HG03520 (cell line): Measurements from ENCODE around the gene GSTK1.

Source experiments
- ATAC-seq: cut with Tn5 transposase; IDR thresholded peaks from one replicate; pipeline ENCODE4 v1.9.1; 2021; ENCODE audit warnings: mild to moderate bottlenecking, moderate library complexity; ENCODE audit not compliant: unreplicated experiment

GSTK1 gene

DNA sequence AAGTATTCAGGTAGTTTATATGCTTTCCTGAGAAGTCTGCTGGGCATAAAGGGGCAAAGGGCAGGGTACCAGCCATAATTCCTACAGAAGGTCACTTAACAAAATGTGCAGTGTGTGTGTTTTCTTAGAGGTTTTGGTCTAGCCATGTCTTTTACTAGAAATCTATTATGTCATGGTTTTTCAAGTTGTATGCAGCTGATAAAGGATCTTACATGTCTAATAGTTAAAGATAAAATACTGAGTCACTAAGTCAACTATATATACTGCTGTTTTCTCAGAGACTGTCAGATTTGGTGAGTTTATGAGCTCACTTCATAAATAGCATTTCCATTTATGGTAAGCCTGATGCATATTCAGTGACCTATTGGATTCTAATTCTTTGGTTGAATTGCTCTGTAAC lies 32.6 kb downstream of the GSTK1 start:
- ATAC-seq: no peak

- no peak for ATAC-seq
Measured at GRCh38 chr7:143296686-143297085, 33.4 kb downstream of the GSTK1 start.

GRCh38 chr7:143299346-143299745 lies 36.1 kb downstream of the GSTK1 start:
- ATAC-seq: no peak

- no peak for ATAC-seq
Measured at GRCh38 chr7:143299840-143300239, 36.6 kb downstream of the GSTK1 start.

DNA sequence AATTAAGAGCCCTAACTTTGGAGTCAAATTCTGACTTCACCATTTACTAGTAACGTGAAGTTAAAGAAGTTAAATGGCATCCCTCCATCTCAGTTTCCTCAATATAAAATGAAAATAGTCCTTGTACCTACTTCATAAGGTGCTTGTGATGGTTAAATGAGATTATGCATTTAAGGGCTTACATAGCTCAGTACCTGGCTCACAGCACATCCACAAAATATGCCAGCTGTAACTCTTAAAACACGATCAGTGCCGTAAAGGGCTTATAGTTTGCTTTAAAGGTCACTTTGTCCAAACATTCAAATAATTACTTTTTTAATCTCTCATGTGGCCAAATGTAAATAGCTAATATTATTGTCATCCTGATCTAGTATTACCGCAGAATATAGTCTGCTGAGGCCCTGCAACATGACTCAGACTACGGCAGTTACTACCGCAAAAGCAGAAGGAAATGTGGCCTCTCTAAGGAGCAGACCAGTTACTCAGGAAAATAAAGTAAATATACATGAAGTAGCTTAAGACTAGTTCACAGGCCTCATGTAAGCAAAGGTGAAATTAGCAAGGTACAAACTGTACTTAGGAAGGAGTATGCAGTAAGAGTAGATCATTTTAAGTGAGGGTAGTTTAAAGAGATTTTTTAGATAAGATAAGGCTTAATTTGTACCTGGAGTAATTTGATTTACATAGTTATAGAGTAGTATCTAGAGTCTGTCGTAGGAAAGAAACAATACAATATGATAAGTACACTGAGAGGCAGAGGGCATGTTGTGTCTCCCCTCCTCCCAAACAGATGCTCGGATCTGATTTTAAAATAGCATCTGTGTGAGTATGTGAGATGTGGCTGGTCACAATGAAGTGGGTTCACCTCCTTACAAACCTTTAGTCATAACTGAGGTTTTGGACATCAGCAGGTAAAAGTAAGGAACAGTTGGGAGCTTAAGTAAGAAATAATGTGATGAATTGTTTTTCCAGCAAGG lies 38.0 kb downstream of the GSTK1 start:
- ATAC-seq: no peak

GRCh38 chr7:143303733-143304132 lies 40.5 kb downstream of the GSTK1 start:
- no peak for ATAC-seq

DNA sequence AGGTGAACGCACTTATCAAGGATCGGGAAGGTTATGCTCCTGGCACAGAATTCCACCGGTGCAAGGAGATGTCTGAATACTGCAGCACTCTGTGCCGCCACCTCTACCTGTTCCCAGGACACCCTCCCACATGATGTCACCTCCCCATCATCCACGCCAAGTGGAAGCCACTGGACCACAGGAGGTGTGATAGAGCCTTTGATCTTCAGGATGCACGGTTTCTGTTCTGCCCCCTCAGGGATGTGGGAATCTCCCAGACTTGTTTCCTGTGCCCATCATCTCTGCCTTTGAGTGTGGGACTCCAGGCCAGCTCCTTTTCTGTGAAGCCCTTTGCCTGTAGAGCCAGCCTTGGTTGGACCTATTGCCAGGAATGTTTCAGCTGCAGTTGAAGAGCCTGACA lies 41.7 kb downstream of the GSTK1 start:
- ATAC-seq: no peak

- no peak for ATAC-seq
Measured at GRCh38 chr7:143305423-143306070, 42.3 kb downstream of the GSTK1 start.

DNA sequence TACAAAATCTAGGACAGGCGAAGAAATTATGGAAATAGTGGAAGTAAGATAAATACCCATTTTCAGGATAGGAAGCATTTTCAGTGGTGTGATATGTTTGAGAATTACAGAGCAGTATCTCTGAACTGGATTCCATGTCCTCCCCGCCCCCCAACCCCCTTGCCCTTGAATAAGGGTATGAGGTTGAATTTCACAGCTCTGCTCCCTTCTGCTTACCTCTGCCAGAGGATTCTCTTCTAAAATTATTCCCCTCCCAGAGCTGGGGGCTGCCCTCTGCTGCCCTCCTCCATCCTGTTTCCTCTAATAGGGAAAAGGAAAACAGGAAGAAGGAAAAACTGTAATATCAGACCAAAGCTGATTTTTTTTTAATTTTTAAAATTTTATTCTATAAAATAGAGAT lies 45.4 kb downstream of the GSTK1 start:
- ATAC-seq: no peak

- no peak for ATAC-seq
Measured at GRCh38 chr7:143314127-143314526, 50.9 kb downstream of the GSTK1 start.

- ATAC-seq: no peak
Measured at GRCh38 chr7:143315776-143316175, 52.5 kb downstream of the GSTK1 start, which contains the start of gene CLCN1. TSS of gene CLCN1 (plus strand) at chr7:143316111. CDS start at chr7:143316213, 102 bp downstream.

GRCh38 chr7:143316492-143316891 lies 53.3 kb downstream of the GSTK1 start:
- ATAC-seq: no peak

DNA sequence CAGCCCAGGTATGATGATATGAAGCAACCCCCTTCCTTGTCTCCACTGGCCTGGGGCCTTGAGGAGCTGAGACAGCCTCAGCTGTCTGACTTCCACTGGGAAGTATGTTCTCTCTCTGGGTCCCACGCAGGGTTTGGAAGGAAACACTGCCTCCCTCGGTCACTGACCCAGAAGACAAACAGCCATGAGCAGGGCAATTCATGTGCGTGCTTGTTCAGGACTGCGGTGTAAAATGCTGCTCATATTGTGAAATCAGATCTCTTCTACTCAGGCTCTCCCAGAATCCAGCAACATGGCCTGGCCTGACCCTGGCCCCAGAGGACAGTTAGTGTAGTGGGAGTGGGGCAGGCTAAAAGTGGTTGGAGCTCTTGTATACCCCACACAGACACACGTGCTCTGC lies 55.4 kb downstream of the GSTK1 start:
- no peak for ATAC-seq
